Measurements from ENCODE around the gene TGM2. TPM values are rescaled to one million over a fixed set of nuclear protein-coding genes. Genes with fewer than 3 reads are reported as not detected.

Gene TGM2
- total and polyA plus RNA-seq, 12 donors, result 13.4 to 262 (median 98.3) TPM

DNA sequence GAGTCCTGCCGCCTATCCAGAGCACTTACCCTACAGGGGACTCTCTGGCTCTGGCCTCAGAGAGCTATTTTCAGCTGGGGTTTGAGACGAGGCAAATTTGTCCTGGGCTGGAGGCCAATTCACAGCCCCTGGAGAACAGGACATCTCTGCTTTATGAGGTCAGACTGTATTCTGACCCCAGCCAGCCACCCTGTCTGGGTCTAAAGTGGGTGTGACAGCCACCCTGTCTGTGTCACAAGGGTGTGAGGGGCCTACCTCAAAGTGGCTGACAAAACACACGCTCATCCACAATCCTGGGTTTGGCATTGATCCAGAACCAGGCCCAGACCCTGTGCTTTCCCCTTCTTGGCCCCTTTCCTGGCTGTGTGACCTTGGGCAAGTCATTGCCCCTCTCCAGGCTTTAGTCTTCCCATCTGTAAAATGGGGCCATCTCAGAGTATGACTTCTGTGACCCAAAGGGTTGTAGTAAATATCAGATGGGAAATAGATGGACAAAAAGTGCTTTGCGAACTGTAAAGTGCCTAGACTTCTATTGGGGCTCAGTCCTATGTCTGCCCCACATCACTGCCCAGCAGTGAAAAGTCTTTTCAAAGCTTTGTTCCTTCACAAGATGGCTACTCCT is 44.1 kb upstream of the TGM2 start:
- no peaks in the 10 kb centered on the region for H3K9me3 ChIP-seq (replicated peaks in 1 of 3)
- TF ChIP-seq, protein P1, sequence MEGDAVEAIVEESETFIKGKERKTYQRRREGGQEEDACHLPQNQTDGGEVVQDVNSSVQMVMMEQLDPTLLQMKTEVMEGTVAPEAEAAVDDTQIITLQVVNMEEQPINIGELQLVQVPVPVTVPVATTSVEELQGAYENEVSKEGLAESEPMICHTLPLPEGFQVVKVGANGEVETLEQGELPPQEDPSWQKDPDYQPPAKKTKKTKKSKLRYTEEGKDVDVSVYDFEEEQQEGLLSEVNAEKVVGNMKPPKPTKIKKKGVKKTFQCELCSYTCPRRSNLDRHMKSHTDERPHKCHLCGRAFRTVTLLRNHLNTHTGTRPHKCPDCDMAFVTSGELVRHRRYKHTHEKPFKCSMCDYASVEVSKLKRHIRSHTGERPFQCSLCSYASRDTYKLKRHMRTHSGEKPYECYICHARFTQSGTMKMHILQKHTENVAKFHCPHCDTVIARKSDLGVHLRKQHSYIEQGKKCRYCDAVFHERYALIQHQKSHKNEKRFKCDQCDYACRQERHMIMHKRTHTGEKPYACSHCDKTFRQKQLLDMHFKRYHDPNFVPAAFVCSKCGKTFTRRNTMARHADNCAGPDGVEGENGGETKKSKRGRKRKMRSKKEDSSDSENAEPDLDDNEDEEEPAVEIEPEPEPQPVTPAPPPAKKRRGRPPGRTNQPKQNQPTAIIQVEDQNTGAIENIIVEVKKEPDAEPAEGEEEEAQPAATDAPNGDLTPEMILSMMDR (IDR thresholded peaks at IDR 0.05), result no peak
- no peak for TF ChIP-seq POLR2A (IDR thresholded peaks at IDR 0.05)
- WGBS, 4 donors, result 65 to 74% (median 69%) methylated on average over 3 to 4 of the region's 4 CpGs
- H3K4me1 ChIP-seq (replicated peaks in 1 of 2), result no peaks in the 10 kb centered on the region
- intact Hi-C loops (cut with DNase I), result no loop called here
- H3K27ac ChIP-seq, result no peak overlapping the region
- DNase-seq, result peak in 1 of 7 donors; percentile 24
- H3K27me3 ChIP-seq, result no peaks in the 10 kb centered on the region
- no peak overlapping the region for H3K4me3 ChIP-seq
- no peaks in the 10 kb centered on the region for H3K36me3 ChIP-seq (replicated peaks in 1 of 2)

DNA sequence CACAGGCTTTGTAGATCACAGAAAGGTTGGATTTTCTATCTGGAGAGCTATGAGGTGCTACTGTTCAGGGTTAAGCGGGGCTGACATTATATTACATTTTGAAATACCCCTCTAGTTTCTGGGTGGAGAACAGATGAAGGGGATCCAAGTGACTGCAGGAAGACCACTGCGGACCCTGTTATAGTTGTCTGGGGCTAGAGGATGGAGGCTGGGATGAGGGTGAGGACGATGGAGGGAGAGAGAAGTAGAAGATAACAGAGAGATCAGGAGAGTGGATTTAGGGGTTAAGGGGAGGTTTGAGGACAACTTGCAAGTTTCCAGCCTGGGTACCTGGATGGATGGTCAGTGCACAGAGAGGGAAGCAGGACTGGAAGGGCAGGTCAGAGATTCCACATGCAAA is 43.5 kb upstream of the TGM2 start:
- Histone ChIP-seq H3K9me3 (replicated peaks in 1 of 3) (no peaks in the 10 kb centered on the region), H3K36me3 (replicated peaks in 1 of 2) (no peaks in the 10 kb centered on the region), H3K4me3 (no peak overlapping the region), H3K27me3 (no peaks in the 10 kb centered on the region), H3K27ac (no peak overlapping the region), H3K4me1 (replicated peaks in 1 of 2) (no peaks in the 10 kb centered on the region)
- no peak for DNase-seq
- intact Hi-C loops (cut with DNase I), result no loop called here
- TF ChIP-seq, protein P1 (IDR thresholded peaks at IDR 0.05), result no peak
- no peak for TF ChIP-seq POLR2A (IDR thresholded peaks at IDR 0.05)
- WGBS, 4 donors, result 90 to 97% (median 95%) methylated on average over 3 of the region's 3 CpGs

DNA sequence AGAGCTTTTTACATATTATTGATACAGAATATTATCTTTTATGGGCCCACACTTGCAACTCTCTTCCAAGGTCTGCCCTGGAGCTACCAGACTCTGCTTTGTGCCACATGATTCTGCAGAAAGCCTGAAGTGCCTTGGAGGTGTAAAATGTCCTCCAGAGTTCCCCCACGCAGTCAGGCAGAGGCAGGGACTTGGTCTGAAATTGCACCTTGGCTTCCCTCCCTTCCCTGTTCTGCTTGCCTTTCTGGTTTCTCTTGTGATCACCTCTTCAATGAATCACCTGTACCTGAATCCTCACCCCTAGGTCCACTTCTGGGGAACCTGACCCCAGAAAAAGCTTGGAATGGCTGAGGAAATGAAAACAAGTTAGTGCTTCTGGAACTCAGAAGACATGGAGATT is 43.0 kb upstream of the TGM2 start:
- TF ChIP-seq POLR2A (IDR thresholded peaks at IDR 0.05), result no peak
- TF ChIP-seq, protein P1 (IDR thresholded peaks at IDR 0.05), result no peak
- Histone ChIP-seq H3K27me3 (no peaks in the 10 kb centered on the region), H3K9me3 (replicated peaks in 1 of 3) (no peaks in the 10 kb centered on the region), H3K4me3 (no peak overlapping the region), H3K36me3 (replicated peaks in 1 of 2) (no peaks in the 10 kb centered on the region), H3K4me1 (replicated peaks in 1 of 2) (no peaks in the 10 kb centered on the region), H3K27ac (no peak overlapping the region)
- DNase-seq, result no peak
- 73 to 100% (median 96%) methylated on average over 1 of the region's 1 CpG for WGBS, 4 donors
- intact Hi-C loops (cut with DNase I), result no loop called here

DNA sequence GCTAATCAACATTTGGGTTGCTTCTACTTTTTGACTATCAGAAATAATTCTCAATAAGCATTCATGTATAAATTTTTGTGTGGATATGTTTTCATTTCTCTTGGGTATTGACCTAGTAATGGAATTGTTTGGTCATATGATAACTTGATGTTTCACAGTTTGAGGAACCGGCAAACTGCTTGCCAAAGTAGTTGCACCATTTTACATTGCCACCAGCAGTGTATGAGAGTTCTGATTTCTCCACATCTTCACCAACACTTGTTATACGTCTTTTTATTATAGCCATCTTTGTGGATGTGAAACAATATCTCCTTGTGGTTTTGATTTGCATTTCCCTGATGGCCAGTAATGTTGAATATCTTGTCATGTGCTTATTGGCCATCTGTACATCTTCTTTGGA is 42.6 kb upstream of the TGM2 start:
- TF ChIP-seq, protein P1 (IDR thresholded peaks at IDR 0.05), result no peak
- TF ChIP-seq POLR2A (IDR thresholded peaks at IDR 0.05), result no peak
- no peak for DNase-seq
- WGBS, 4 donors, result 84 to 89% (median 86%) methylated on average over 2 of the region's 2 CpGs
- no peak overlapping the region for H3K27ac ChIP-seq
- H3K4me3 ChIP-seq, result no peak overlapping the region
- H3K9me3 ChIP-seq (replicated peaks in 1 of 3), result no peaks in the 10 kb centered on the region
- no peaks in the 10 kb centered on the region for H3K27me3 ChIP-seq
- intact Hi-C loops (cut with DNase I), result no loop called here
- H3K36me3 ChIP-seq (replicated peaks in 1 of 2), result no peaks in the 10 kb centered on the region
- no peaks in the 10 kb centered on the region for H3K4me1 ChIP-seq (replicated peaks in 1 of 2)
